NCI-H510A (cell line): ENCODE data around the gene IKZF3.
A peak's percentile ranks its signal among the peaks of the same experiment; 100 is the strongest.
"Not testable (repeated sequence)": the region's sequence is repeated elsewhere in the genome, so short reads cannot be mapped to it uniquely, and the experiment has no call there.

Experiments used
- DNase-seq: peaks from one replicate; lab custom pipeline; 2025; lab: John Stamatoyannopoulos, UW

Gene IKZF3

GRCh38 chr17:39738983-39739884, 124.9 kb downstream of the IKZF3 start:
- DNase-seq, result peak; percentile 79

- DNase-seq, result peak; percentile 41
These were observed 125.6 kb downstream of the IKZF3 start for GRCh38 chr17:39738568-39738901.

- peak; percentile 81 for DNase-seq
These were observed 126.1 kb downstream of the IKZF3 start, which contains the start of gene GRB7 for GRCh38 chr17:39737760-39738567. TSS of gene GRB7 (plus strand) at chr17:39737938. CDS start at chr17:39742302, 4,364 bp downstream.

- DNase-seq, result no peak
These were observed 126.8 kb downstream of the IKZF3 start for GRCh38 chr17:39737206-39737759.

GRCh38 chr17:39736319-39737165, 127.6 kb downstream of the IKZF3 start:
- peak; percentile 48 for DNase-seq

- DNase-seq, result peak; percentile 4
These were observed 128.2 kb downstream of the IKZF3 start for GRCh38 chr17:39735882-39736281.

- DNase-seq, result no peak
These were observed 131.5 kb downstream of the IKZF3 start for GRCh38 chr17:39732586-39732985.

- DNase-seq, result peak; percentile 74
These were observed 133.8 kb downstream of the IKZF3 start, which contains the start of gene MIEN1 for GRCh38 chr17:39730095-39730921. TSS of gene MIEN1 (minus strand) at chr17:39730532. CDS start at chr17:39730495, 37 bp downstream.

- no peak for DNase-seq
These were observed 134.7 kb downstream of the IKZF3 start for GRCh38 chr17:39729280-39729851.

GRCh38 chr17:39727556-39727955, 136.6 kb downstream of the IKZF3 start:
- DNase-seq, result no peak

- no peak for DNase-seq
These were observed 137.5 kb downstream of the IKZF3 start for GRCh38 chr17:39726617-39727016.

GRCh38 chr17:39725923-39726322, 138.2 kb downstream of the IKZF3 start:
- DNase-seq, result not testable (repeated sequence)

GRCh38 chr17:39724731-39725130, 139.4 kb downstream of the IKZF3 start:
- no peak for DNase-seq

- no peak for DNase-seq
These were observed 140.9 kb downstream of the IKZF3 start for GRCh38 chr17:39722965-39723848.

- DNase-seq, result no peak
These were observed 142.0 kb downstream of the IKZF3 start for GRCh38 chr17:39722104-39722503.

GRCh38 chr17:39719563-39720355, 144.4 kb downstream of the IKZF3 start:
- DNase-seq, result no peak

GRCh38 chr17:39717660-39718059, 146.5 kb downstream of the IKZF3 start:
- DNase-seq, result no peak

- no peak for DNase-seq
These were observed 147.1 kb downstream of the IKZF3 start for GRCh38 chr17:39716879-39717536.
